Measurements from ENCODE around the gene ZNF526.

Gene ZNF526

DNA sequence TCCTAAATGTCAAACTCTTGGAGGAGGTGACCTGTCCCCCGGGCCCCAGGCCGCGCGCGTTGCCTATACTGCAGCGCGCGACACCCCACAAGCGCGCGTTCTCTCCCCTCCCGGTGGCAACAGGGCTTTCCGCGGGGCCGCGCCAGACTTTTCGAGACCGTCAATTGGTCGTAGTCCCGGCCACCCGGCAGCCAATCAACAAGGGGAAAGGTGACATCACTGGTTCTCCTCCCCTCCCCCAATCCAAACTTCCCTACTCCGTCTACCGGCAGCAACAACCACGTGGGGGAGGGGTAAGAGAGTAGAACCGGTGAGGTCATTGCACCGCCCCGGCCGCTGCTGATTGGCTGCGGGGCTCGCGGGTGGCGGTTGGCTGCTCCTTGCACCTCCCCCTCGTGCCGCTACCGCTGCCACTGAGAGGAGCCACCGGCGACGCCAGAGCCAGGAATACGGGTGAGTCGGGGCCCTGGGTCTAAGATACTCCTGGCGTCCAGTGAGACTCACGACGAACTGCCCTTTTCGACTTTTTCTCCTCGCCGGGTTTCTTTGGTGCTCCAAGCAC is 48.1 kb downstream of the ZNF526 start:
- peak; percentile 100 for DNase-seq

DNA sequence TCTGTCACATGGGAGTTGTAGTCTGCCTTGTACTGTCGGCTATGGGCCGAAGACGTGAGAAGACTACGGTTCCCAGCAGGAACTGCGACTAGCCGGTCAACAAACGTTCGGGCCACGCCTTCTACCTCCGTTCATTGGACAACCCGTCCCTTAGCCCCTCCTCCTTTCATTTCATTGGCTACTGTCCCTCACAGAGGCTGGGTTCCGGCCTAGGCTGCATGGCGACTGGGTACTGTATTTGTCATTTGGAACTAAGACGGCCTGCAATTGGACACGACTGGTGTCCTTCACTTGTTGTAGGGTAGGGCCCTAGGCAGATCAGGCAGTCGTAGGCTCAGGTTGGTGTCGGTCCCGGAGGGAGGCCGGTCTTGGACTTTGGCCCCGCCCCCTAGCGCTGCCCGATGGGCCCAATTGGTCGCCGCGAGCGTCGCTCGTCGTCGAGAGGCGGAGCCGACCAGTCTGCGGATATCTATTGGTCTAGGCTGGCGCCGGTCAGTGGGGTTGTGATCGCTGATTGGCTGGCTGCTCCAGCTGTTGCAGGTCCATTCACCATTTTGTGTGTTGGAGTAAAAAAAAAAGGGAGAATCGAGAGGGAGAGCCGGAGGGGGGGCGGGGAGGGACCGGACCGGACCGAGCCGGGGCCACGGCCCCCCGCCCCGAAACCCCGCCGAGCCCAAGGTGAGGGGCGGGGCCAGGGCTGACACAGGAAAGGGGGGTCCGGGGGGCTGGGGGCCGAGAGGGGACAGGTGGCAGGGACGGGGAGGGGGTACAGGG is 48.8 kb downstream of the ZNF526 start, which contains the start of gene CIC:
TSS of gene CIC (plus strand) at position 549 of the 774 bp plus-strand sequence. CDS start 2,532 bp downstream, outside the sequence.
- peak; percentile 100 for DNase-seq

DNA sequence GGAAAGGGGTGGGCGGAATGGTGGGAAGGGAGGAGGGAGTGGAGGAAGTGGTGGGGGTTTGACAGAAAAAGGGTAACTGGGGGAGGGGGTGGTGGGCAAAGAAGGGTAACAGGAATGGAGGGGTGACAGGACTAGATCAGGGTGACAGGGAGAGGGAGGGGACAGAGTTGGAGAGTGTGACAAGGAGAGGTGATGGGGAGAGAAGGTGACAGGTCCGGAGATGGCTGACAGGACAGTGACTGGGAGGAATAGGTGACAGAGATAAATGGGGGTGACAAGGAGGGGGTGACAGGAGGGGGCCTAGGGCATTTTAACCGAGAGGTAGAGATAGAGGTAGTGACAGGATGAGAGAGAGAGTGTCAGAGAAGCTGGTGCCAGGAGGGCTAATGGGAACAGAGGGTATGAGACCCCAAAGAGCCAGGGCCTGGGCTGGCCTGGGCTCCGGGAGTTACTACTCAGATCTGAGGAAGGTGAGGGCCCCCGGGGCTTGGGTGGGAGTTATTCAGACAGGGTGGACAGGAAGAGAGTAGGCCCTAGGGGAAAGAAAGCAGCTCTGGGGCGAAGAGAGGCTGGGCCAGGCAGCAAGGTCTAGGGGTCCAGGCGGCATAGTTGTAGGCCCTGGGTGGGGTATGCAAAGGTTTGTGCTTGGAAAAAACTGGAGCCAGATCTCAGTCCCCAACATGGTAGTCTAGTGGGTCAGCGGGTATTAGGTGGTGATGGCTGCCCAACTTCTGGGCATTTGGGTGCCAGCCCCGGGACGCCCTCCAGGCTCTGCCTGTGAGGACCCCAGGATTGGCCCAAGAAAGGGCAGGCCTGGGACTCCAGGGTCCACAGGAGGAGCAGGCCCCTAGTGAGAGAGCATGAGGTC is 49.6 kb downstream of the ZNF526 start:
- DNase-seq, result no peak

DNA sequence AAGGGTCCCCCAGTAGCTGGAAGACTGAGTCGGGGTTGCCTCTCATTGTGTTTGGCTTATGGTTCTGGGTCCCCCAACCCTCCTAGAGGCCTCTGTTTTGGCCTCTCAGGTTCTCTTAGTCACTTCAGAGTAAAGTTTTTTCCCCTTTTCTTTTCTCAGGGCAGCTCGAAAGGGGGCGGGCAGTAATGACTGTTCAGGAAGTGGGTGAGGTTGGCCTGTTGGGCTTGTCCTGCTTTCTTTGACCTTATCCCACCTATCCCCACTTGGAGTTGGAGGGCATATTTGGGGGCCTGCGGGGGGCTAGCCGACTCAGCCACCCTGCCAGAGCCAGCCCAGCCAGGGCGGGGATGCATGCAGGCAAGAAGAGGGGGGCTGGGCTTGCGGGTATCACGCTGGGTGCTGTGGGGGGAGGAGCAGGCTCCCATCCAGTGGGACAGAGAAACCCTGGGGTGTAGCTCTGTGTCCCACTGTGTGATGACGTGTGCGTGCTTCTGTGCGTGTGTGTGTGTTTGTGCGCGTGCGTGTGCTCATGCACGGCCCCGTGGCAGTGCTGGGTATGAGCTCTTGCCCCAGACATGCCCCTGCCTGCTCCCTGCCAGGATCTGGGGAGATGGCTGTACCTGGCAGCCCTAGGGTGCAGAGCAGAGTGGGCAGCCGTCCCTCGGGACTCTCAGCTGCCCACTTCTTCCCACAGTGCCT is 50.4 kb downstream of the ZNF526 start:
- DNase-seq, result peak; percentile 85 to 87

DNA sequence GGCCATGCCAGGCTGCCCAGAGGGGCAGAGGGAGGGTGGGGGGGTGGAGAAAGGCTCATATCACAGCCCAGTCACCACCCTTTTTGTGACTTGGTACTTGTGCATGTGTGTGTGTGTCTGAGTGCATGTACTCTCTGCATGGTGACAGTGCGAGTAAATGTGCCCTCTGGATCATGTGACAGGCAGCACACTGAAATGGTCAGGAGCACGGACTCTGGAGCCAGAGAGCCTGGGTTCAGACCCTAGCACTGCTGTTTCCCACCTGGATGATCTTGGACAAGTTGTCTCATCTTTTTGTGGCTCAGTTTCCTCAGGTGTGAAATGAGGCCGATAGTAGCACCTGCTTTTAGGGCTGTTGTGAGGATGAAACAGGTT is 50.9 kb downstream of the ZNF526 start:
- DNase-seq, result no peak

DNA sequence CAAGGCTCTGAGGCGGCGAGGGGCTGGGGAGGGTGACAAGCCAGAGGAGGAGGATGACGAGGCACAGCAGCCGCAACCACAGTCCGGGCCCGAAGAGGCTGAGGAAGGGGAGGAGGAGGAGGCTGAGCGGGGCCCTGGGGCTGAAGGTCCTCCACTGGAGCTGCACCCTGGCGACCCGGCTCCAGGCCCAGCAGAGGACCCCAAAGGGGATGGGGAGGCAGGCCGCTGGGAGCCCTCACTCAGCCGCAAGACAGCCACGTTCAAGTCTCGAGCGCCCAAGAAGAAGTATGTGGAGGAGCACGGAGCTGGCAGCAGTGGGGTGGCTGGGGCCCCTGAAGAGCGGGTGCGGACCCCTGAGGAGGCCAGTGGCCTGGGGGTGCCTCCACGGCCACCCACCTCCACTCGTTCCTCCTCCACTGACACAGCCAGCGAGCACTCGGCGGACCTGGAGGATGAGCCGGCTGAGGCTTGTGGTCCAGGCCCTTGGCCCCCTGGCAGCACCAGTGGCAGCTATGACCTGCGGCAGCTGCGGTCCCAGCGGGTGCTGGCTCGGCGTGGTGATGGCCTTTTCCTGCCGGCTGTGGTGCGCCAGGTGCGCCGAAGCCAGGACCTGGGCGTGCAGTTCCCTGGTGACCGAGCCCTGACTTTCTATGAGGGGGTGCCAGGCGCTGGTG is 51.9 kb downstream of the ZNF526 start:
- DNase-seq, result no peak

DNA sequence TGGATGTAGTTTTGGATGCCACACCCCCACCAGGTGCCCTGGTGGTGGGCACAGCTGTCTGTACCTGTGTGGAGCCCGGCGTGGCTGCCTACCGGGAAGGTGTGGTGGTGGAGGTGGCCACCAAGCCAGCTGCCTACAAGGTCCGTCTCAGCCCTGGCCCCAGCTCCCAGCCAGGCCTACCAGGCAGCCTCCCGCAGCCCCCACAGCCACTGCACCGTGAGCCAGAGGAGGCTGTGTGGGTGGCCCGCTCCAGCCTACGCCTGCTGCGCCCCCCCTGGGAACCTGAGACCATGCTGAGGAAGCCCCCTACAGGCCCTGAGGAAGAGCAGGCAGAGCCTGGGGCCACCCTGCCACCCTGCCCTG is 52.4 kb downstream of the ZNF526 start:
- DNase-seq, result no peak

DNA sequence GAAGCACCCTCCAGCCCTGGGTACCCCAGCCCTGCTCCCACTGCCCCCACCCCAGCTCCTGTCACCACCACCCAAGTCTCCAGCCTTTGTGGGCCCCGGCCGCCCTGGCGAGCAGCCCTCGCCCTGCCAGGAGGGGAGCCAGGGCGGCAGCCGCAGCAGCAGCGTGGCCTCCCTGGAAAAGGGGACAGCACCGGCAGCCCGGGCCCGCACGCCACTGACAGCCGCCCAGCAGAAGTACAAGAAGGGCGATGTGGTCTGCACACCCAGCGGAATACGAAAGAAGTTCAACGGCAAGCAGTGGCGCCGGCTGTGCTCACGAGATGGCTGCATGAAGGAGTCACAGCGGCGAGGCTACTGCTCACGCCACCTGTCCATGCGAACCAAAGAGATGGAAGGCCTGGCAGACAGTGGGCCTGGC is 52.9 kb downstream of the ZNF526 start:
- no peak for DNase-seq

DNA sequence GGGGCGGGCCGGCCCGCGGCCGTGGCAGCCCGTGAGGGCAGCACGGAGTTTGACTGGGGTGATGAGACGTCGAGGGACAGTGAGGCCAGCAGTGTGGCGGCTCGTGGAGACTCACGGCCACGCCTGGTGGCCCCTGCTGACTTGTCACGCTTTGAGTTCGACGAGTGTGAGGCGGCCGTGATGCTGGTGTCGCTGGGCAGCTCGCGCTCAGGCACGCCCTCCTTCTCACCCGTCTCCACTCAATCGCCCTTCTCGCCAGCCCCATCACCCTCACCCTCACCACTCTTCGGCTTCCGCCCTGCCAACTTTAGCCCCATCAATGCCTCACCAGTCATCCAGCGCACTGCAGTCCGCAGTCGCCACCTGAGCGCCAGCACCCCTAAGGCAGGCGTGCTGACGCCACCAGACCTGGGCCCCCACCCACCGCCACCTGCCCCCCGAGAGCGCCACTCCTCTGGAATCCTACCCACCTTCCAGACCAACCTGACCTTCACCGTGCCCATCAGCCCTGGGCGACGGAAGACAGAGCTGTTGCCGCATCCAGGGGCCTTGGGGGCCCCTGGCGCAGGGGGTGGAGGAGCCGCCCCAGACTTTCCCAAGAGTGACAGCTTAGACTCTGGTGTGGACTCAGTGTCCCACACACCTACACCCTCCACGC is 53.4 kb downstream of the ZNF526 start:
- DNase-seq, result no peak

DNA sequence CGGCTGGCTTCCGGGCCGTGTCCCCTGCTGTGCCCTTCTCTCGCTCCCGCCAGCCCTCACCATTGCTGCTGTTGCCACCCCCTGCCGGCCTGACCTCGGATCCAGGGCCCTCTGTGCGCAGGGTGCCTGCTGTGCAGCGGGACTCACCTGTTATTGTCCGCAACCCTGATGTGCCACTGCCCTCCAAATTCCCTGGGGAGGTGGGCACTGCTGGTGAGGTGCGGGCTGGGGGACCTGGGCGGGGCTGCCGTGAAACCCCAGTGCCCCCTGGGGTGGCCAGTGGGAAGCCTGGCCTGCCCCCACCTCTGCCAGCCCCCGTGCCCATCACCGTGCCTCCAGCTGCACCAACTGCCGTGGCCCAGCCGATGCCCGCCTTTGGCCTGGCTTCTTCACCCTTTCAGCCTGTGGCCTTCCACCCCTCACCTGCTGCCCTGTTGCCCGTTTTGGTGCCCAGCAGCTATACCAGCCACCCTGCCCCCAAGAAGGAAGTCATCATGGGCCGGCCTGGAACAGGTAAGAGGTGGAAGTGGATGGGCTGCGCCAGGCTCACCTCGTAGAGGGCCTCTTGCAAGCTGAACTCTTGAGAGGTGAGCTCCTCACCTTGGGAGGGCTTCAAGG is 54.1 kb downstream of the ZNF526 start:
- DNase-seq, result no peak

DNA sequence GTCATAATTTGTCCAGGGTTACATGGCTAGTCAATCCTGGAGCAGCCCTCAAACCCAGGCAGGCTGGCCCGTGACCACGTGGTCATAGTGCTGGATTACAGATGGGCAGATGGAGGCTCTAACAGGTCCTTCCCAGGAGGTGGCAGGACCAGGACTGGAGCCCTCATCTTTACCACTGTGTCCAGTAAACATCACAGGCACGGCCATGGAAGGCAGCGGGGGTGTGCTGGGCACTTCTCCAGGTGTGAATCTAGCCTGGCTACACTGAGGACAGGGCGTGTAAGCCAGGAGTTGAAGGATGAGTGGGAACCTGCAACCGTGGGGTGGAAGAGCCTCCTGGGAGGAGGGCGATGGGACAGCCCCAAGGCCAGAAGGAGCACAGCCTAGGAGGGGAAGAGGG is 55.0 kb downstream of the ZNF526 start:
- no peak for DNase-seq

DNA sequence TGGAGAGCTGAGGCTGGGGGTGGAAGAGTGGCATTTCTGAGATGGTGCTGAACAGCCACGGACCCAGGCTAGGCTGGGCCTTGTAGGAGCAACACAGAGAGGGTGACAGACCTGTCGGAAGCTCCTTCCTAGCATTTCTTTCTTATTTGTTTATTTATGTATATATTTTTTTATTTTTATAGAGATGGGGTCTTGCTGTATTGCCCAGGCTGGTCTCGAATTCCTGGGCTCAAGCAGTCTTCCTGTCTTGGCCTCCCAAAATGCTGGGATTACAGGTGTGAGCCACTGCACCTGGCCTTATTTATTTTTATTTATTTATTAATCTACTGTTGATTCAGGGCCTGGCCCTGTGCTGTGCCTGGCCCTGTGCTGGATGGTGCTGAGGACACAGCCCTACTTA is 55.4 kb downstream of the ZNF526 start:
- no peak for DNase-seq

DNA sequence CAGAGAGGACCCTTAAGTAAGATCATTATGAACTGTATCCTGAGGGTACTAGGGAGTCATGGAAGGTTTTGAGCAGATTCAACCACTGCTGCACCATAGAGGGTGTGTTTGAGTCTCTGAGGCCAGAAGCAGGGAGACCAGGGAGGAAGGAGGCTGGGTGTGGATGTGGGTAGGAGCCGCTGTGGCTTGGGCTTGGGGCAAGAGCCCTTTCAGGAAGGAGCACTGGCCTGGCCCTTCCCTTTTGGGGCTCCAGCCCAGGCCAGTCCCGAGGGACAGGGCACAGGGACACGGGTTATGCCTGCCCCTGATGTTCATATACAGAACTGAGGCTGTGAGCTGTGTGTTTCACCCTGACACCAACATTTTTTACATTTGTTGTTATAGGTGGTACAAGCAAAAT is 56.2 kb downstream of the ZNF526 start:
- no peak for DNase-seq

DNA sequence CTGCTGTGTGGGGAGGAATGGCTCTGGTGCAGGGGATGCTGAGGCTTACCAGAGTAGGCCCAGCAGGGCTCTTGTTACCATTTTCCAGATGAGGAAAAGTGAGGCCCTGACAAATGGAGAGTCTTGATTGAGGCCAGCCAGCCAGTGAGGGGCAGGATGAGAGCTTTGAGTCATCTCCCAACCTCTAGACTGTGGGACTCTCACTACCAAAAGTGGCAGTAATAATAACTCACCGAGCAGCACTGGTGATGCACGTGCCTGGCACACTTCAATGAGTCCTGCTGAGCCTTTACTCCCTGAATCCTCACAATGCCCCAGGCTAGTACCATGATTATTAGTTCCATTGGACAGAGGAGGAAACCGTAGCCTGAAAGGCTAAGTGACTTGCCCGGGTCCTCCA is 56.7 kb downstream of the ZNF526 start:
- DNase-seq, result no peak

Data from CD4-positive, alpha-beta T cell treated with Interleukin-4 for 1 hour (primary cell).